ENCODE data around the gene CLMN.

The CLMN gene

DNA sequence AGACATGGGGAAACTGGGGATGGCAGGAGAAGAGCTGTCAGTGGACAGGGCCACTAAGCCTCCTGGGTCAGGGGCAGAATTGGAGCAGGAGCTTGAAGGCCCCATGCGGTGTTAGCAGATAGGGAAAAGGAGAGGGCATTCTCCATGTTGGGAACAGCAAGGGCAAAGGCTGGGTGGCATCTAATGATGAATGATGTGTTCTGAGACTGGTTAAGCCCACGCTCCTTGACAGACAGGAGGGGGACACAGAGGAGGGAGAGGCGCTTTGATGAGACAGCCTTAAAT lies 63.0 kb downstream of the CLMN start:
- DNase-seq (ENCODE audit: insufficient read length, low spot score) (no peak), FAIRE-seq (no peak)
- no peak for TF ChIP-seq POU2F2 (IDR thresholded peaks at IDR 0.05; ENCODE audit: low read depth, low read length)

DNA sequence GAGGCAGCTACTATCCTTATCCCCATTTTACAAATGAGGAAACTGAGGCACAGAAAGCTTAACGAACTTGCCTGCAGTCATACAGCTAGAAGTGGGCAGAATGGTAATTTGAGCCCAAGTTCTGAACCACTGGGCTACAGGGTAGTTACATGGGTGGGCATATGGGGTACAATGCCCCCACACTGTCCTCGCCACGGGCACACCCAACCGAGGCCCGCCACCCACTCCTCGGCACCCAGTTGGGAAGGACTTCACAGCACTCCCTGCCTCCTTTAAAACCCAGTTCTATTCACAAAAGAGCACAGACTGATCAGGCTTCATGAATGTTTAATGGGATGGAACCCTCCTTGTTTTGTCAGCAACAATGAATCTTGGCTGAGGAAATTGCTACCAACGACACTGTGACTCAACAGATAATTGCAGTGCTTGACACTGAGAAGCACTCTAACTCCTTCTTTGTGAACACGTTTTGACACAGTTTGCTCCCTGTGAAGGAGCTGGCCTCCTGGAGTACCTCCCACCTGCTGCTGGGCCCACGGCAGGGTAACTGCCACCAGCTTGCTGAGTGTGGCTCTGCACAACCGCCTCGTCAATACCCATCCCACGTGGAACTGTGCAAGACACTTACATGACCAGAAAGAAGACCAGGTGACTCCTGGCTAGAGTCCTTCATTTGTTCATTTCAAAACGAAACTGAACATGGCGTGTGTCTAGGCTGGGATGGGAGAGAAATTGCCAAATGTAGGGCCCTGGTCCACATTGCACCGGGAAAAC lies 63.5 kb downstream of the CLMN start:
- DNase-seq (ENCODE audit: insufficient read length, low spot score) = no peak

GRCh38 chr14:95255487-95255886 lies 64.2 kb downstream of the CLMN start:
- peak; percentile 85 for FAIRE-seq
- TF ChIP-seq TAF1 (IDR thresholded peaks at IDR 0.05; ENCODE audit: low read depth, low read length) (no peak), SPI1 (IDR thresholded peaks at IDR 0.05; ENCODE audit: low read depth, low read length) (no peak), PAX5 (IDR thresholded peaks at IDR 0.05; ENCODE audit: insufficient read depth, low read length, severe bottlenecking) (no peak), POLR2AphosphoS5 (IDR thresholded peaks at IDR 0.05; ENCODE audit: low read depth, low read length) (no peak), POU2F2 (IDR thresholded peaks at IDR 0.05; ENCODE audit: low read depth, low read length) (no peak; the same call in 1 of the 2 replicates), POLR2A (IDR thresholded peaks at IDR 0.05; ENCODE audit: low read depth, low read length) (no peak)
- peak; percentile 52 for DNase-seq (ENCODE audit: insufficient read length, low spot score)

More for the DNA sequence above, 63.5 kb downstream of the CLMN start:
- no peak for TF ChIP-seq PAX5 (IDR thresholded peaks at IDR 0.05; ENCODE audit: insufficient read depth, low read length, severe bottlenecking)
- no peak for TF ChIP-seq SPI1 (IDR thresholded peaks at IDR 0.05; ENCODE audit: low read depth, low read length)
- peak; percentile 69 for FAIRE-seq

DNA sequence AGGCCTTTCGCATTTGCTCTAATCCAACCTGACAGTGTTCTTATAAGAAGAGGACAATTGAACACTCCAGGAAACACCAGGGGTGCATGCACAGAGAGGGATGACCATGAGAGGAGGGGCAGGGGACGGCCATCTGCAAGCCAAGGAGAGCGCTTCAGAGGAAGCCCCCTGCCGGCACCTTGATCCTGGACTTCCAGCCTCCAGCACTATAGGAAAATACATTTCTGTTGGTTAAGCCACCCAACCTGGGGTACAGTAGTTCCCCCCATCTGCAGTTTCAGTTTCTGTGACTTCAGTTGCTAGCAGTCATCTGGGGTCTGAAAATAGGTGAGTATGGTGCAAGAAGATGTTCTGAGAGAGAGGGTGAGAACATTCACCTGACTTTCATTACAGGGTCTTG lies 64.7 kb downstream of the CLMN start:
- no peak for FAIRE-seq

GRCh38 chr14:95254288-95254687 lies 65.4 kb downstream of the CLMN start:
- DNase-seq (ENCODE audit: insufficient read length, low spot score) (no peak), FAIRE-seq (no peak)
- TF ChIP-seq POLR2A (IDR thresholded peaks at IDR 0.05; ENCODE audit: low read depth, low read length) (no peak), POLR2AphosphoS5 (IDR thresholded peaks at IDR 0.05; ENCODE audit: low read depth, low read length) (no peak), PAX5 (IDR thresholded peaks at IDR 0.05; ENCODE audit: insufficient read depth, low read length, severe bottlenecking) (no peak), TAF1 (IDR thresholded peaks at IDR 0.05; ENCODE audit: low read depth, low read length) (no peak), SPI1 (IDR thresholded peaks at IDR 0.05; ENCODE audit: low read depth, low read length) (no peak), POU2F2 (IDR thresholded peaks at IDR 0.05; ENCODE audit: low read depth, low read length) (no peak)

More for the DNA sequence above, 64.7 kb downstream of the CLMN start:
- TF ChIP-seq PAX5 (IDR thresholded peaks at IDR 0.05; ENCODE audit: insufficient read depth, low read length, severe bottlenecking) (no peak), TAF1 (IDR thresholded peaks at IDR 0.05; ENCODE audit: low read depth, low read length) (no peak), SPI1 (IDR thresholded peaks at IDR 0.05; ENCODE audit: low read depth, low read length) (no peak), POU2F2 (IDR thresholded peaks at IDR 0.05; ENCODE audit: low read depth, low read length) (no peak), POLR2A (IDR thresholded peaks at IDR 0.05; ENCODE audit: low read depth, low read length) (no peak), POLR2AphosphoS5 (IDR thresholded peaks at IDR 0.05; ENCODE audit: low read depth, low read length) (no peak)
- DNase-seq (ENCODE audit: insufficient read length, low spot score) = no peak

DNA sequence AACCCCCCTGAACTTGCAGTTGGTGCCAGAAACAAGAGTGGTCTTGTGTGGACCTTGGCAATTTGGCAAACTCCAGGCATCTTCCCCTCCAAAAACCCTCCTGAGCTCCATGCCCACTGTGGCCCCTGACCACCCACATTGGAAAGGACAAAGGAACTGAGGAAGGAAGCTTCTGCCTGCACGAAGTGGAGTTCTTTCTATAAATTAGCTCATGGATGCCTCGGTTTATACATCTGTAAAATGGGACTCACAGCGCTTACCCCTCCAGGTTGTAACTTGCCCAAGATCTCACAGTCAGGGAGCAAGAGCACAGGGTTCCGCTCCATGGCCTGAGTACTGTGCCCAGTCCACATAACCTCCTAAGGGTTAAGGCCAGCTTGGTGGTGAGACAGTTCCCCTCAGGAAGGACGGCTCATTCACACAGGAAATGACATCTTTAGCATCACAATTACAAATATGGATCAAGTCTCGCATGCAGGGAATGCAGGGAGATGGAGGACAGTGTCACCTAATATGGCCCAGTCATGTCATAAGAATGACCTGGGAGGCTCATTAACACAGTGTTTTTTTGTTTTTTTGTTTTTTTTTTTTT lies 66.6 kb downstream of the CLMN start:
- FAIRE-seq = no peak
- TF ChIP-seq POLR2AphosphoS5 (IDR thresholded peaks at IDR 0.05; ENCODE audit: low read depth, low read length) = no peak
- no peak for TF ChIP-seq POU2F2 (IDR thresholded peaks at IDR 0.05; ENCODE audit: low read depth, low read length)
- no peak for TF ChIP-seq PAX5 (IDR thresholded peaks at IDR 0.05; ENCODE audit: insufficient read depth, low read length, severe bottlenecking)
- TF ChIP-seq TAF1 (IDR thresholded peaks at IDR 0.05; ENCODE audit: low read depth, low read length) = no peak
- no peak for TF ChIP-seq SPI1 (IDR thresholded peaks at IDR 0.05; ENCODE audit: low read depth, low read length)
- no peak for TF ChIP-seq POLR2A (IDR thresholded peaks at IDR 0.05; ENCODE audit: low read depth, low read length)
- no peak for DNase-seq (ENCODE audit: insufficient read length, low spot score)

DNA sequence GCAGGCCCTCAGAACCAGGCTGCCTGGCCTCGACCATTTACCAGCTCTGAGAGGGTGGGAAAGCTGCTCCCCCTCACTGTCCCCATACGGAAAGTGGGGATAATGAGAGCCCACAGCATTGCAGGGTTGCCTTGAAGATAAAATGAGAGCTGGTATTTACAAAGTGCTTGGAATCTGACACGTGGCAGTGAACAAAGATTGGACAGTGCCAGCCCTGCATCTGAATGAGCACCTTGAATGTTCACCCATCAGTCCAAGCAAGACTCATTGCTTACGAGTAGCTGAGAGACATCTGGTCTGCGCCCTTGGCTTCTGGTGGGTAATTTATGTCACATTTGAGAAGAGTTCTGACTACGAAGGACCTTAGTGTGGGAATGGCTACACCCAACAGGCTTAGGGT lies 67.5 kb downstream of the CLMN start:
- DNase-seq (ENCODE audit: insufficient read length, low spot score) = no peak
- TF ChIP-seq PAX5 (IDR thresholded peaks at IDR 0.05; ENCODE audit: insufficient read depth, low read length, severe bottlenecking) (no peak), POU2F2 (IDR thresholded peaks at IDR 0.05; ENCODE audit: low read depth, low read length) (no peak), TAF1 (IDR thresholded peaks at IDR 0.05; ENCODE audit: low read depth, low read length) (no peak), POLR2AphosphoS5 (IDR thresholded peaks at IDR 0.05; ENCODE audit: low read depth, low read length) (no peak), SPI1 (IDR thresholded peaks at IDR 0.05; ENCODE audit: low read depth, low read length) (no peak), POLR2A (IDR thresholded peaks at IDR 0.05; ENCODE audit: low read depth, low read length) (no peak)

GRCh38 chr14:95250936-95251335 lies 68.8 kb downstream of the CLMN start:
- TF ChIP-seq POLR2A (IDR thresholded peaks at IDR 0.05; ENCODE audit: low read depth, low read length) (no peak), PAX5 (IDR thresholded peaks at IDR 0.05; ENCODE audit: insufficient read depth, low read length, severe bottlenecking) (no peak)
- FAIRE-seq = no peak
- DNase-seq (ENCODE audit: insufficient read length, low spot score) = no peak

More for the DNA sequence above, 67.5 kb downstream of the CLMN start:
- no peak for FAIRE-seq

- peak; percentile 81 for FAIRE-seq
- TF ChIP-seq POU2F2 (IDR thresholded peaks at IDR 0.05; ENCODE audit: low read depth, low read length) (no peak), POLR2AphosphoS5 (IDR thresholded peaks at IDR 0.05; ENCODE audit: low read depth, low read length) (no peak), TAF1 (IDR thresholded peaks at IDR 0.05; ENCODE audit: low read depth, low read length) (no peak), POLR2A (IDR thresholded peaks at IDR 0.05; ENCODE audit: low read depth, low read length) (no peak), SPI1 (IDR thresholded peaks at IDR 0.05; ENCODE audit: low read depth, low read length) (no peak), PAX5 (IDR thresholded peaks at IDR 0.05; ENCODE audit: insufficient read depth, low read length, severe bottlenecking) (no peak)
Observed at GRCh38 chr14:95250140-95250769, 69.5 kb downstream of the CLMN start.

GRCh38 chr14:95248432-95248831 lies 71.3 kb downstream of the CLMN start:
- DNase-seq (ENCODE audit: insufficient read length, low spot score) = no peak
- TF ChIP-seq SPI1 (IDR thresholded peaks at IDR 0.05; ENCODE audit: low read depth, low read length) = no peak
- TF ChIP-seq TAF1 (IDR thresholded peaks at IDR 0.05; ENCODE audit: low read depth, low read length) = no peak
- TF ChIP-seq PAX5 (IDR thresholded peaks at IDR 0.05; ENCODE audit: insufficient read depth, low read length, severe bottlenecking) = no peak
- TF ChIP-seq POLR2AphosphoS5 (IDR thresholded peaks at IDR 0.05; ENCODE audit: low read depth, low read length) = no peak
- no peak for TF ChIP-seq POU2F2 (IDR thresholded peaks at IDR 0.05; ENCODE audit: low read depth, low read length)
- no peak for TF ChIP-seq POLR2A (IDR thresholded peaks at IDR 0.05; ENCODE audit: low read depth, low read length)
- FAIRE-seq = peak; percentile 51

More at GRCh38 chr14:95250140-95250769, 69.5 kb downstream of the CLMN start:
- no peak for DNase-seq (ENCODE audit: insufficient read length, low spot score)

Measured in GM12891 (cell line).